ENCODE data around the gene MAPK13.
"Not testable (repeated sequence)": the region's sequence is repeated elsewhere in the genome, so short reads cannot be mapped to it uniquely, and the experiment has no call there.

MAPK13 gene

GRCh38 chr6:36128073-36128472, 2.2 kb upstream of the MAPK13 start:
- H3K36me3 Mint-ChIP-seq = peaks cover 5% of the 10 kb centered on the region
- no peaks in the 10 kb centered on the region for H3K9me3 Mint-ChIP-seq
- ATAC-seq (ENCODE audit: low read depth) (no peak), DNase-seq (ENCODE audit: low spot score in 2 of 2) (no peak)
- no peaks in the 10 kb centered on the region for H3K27me3 Mint-ChIP-seq
- no peak overlapping the region for H3K27ac Mint-ChIP-seq
- H3K4me1 Mint-ChIP-seq = peaks cover 39% of the 10 kb centered on the region
- H3K4me3 Mint-ChIP-seq = no peak overlapping the region

DNA sequence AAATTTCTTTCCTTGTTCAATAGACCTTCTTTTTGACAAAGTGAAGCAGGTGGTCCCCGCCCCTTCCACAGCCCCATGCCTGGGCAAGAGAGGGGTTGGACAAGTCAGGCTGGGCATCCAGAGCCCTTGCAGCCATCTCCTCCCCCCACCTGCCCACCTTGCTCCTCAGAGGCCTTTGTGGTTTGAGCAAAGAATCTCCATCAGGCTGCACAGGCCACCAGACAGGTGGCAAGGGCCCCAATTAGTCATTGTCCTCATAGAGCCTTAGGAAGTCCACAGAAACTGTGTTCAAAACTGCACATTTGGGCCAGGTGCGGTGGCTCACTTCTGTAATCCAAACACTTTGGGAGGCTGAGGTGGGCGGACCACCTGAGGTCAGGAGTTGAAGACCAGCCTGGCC, 1.5 kb upstream of the MAPK13 start:
- no peak overlapping the region for H3K27ac Mint-ChIP-seq
- DNase-seq (ENCODE audit: low spot score in 2 of 2) (no peak), ATAC-seq (ENCODE audit: low read depth) (no peak)
- H3K9me3 Mint-ChIP-seq = no peaks in the 10 kb centered on the region
- peaks cover 38% of the 10 kb centered on the region for H3K4me1 Mint-ChIP-seq
- H3K27me3 Mint-ChIP-seq = no peaks in the 10 kb centered on the region
- H3K36me3 Mint-ChIP-seq = peaks cover 11% of the 10 kb centered on the region
- H3K4me3 Mint-ChIP-seq = peak overlapping the region; percentile 66

DNA sequence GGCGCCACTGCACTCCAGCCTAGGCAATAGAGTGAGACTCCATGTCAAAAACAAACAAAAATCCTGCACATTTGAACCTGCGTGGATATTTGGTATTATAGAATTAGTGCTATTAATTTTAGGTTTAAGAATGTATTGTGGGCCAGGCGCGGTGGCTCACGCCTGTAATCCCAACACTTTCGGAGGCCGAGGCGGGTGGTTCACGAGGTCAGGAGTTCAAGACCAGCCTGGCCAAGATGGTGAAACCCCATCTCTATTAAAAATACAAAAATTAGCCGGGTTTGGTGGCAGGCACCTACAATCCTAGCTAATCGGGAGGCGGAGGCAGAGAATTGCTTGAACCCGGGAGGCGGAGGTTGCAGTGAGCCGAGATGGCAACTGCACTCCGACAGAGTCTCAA, 979 bp upstream of the MAPK13 start:
- not testable (repeated sequence) for DNase-seq (ENCODE audit: low spot score in 2 of 2); ATAC-seq (ENCODE audit: low read depth); H3K27me3 Mint-ChIP-seq; H3K9me3 Mint-ChIP-seq
- H3K27ac Mint-ChIP-seq = peak overlapping the region; percentile 78
- H3K4me3 Mint-ChIP-seq = peak overlapping the region; percentile 66
- H3K4me1 Mint-ChIP-seq = peaks cover 37% of the 10 kb centered on the region
- H3K36me3 Mint-ChIP-seq = peaks cover 13% of the 10 kb centered on the region

GRCh38 chr6:36130667-36131510, 576 bp downstream of the MAPK13 start:
- Mint-ChIP-seq H3K27me3 (no peaks in the 10 kb centered on the region), H3K4me1 (peaks cover 43% of the 10 kb centered on the region), H3K4me3 (peak overlapping the region; percentile 87), H3K27ac (peak overlapping the region; percentile 2), H3K36me3 (peaks cover 18% of the 10 kb centered on the region), H3K9me3 (no peaks in the 10 kb centered on the region)
- DNase-seq (ENCODE audit: low spot score in 2 of 2) = no peak
- peak; percentile 42 for ATAC-seq (ENCODE audit: low read depth)

- no peaks in the 10 kb centered on the region for H3K27me3 Mint-ChIP-seq
- no peaks in the 10 kb centered on the region for H3K9me3 Mint-ChIP-seq
- peak overlapping the region; percentile 87 for H3K4me3 Mint-ChIP-seq
- H3K4me1 Mint-ChIP-seq = peaks cover 47% of the 10 kb centered on the region
- peak; percentile 56 for ATAC-seq (ENCODE audit: low read depth)
- peak overlapping the region; percentile 2 for H3K27ac Mint-ChIP-seq
- DNase-seq (ENCODE audit: low spot score in 2 of 2) = no peak
- H3K36me3 Mint-ChIP-seq = peaks cover 20% of the 10 kb centered on the region
Measured at GRCh38 chr6:36131511-36132245, 1.4 kb downstream of the MAPK13 start.

DNA sequence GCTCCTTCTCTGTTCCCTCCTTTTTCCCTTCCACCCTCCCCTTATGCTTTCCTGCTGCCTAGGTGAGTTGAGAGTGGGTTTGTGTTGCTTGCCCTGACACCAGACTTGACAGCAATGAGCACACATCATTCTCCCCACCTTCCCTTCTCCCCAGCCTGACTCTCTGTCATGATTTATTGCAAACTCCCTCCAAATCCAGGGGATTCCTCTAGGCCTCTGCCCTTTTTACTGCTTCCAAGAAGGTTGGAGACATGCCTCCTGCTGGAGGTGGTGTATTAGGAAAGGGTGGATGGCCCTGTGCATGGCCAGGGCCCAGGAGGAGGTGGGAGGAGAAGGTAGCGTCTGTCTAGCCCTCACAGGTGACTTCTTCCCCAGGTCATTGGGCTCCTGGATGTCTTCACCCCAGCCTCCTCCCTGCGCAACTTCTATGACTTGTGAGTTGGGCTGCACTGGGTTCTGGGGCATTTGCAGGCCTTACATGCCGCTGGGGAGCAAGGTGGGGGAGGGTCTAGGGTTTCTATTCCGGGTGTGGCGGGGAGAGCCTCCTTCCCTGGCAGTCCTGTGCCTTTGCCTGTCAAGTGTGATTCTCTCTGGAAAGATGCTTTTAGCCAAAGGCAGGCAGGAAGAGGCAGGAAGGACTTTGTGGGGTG, 2.1 kb downstream of the MAPK13 start:
- ATAC-seq (ENCODE audit: low read depth) (no peak), DNase-seq (ENCODE audit: low spot score in 2 of 2) (no peak)
- H3K4me1 Mint-ChIP-seq = peaks cover 43% of the 10 kb centered on the region
- no peaks in the 10 kb centered on the region for H3K9me3 Mint-ChIP-seq
- peak overlapping the region; percentile 2 for H3K27ac Mint-ChIP-seq
- H3K27me3 Mint-ChIP-seq = no peaks in the 10 kb centered on the region
- peaks cover 20% of the 10 kb centered on the region for H3K36me3 Mint-ChIP-seq
- peak overlapping the region; percentile 87 for H3K4me3 Mint-ChIP-seq

GRCh38 chr6:36133148-36133547, 2.8 kb downstream of the MAPK13 start:
- peak overlapping the region; percentile 2 for H3K27ac Mint-ChIP-seq

GRCh38 chr6:36133912-36134311, 3.6 kb downstream of the MAPK13 start:
- Mint-ChIP-seq H3K4me1 (peaks cover 43% of the 10 kb centered on the region), H3K9me3 (no peaks in the 10 kb centered on the region), H3K4me3 (no peak overlapping the region), H3K27me3 (no peaks in the 10 kb centered on the region), H3K27ac (peak overlapping the region; percentile 2), H3K36me3 (peaks cover 20% of the 10 kb centered on the region)
- DNase-seq (ENCODE audit: low spot score in 2 of 2) = no peak
- ATAC-seq (ENCODE audit: low read depth) = no peak

More at GRCh38 chr6:36133148-36133547, 2.8 kb downstream of the MAPK13 start:
- peaks cover 20% of the 10 kb centered on the region for H3K36me3 Mint-ChIP-seq
- H3K9me3 Mint-ChIP-seq = no peaks in the 10 kb centered on the region
- no peaks in the 10 kb centered on the region for H3K27me3 Mint-ChIP-seq
- ATAC-seq (ENCODE audit: low read depth) (no peak), DNase-seq (ENCODE audit: low spot score in 2 of 2) (no peak)
- no peak overlapping the region for H3K4me3 Mint-ChIP-seq
- peaks cover 43% of the 10 kb centered on the region for H3K4me1 Mint-ChIP-seq

- H3K27me3 Mint-ChIP-seq = no peaks in the 10 kb centered on the region
- ATAC-seq (ENCODE audit: low read depth) (no peak), DNase-seq (ENCODE audit: low spot score in 2 of 2) (no peak)
- H3K9me3 Mint-ChIP-seq = no peaks in the 10 kb centered on the region
- no peak overlapping the region for H3K4me3 Mint-ChIP-seq
- peaks cover 38% of the 10 kb centered on the region for H3K4me1 Mint-ChIP-seq
- H3K36me3 Mint-ChIP-seq = peaks cover 28% of the 10 kb centered on the region
- H3K27ac Mint-ChIP-seq = peak overlapping the region; percentile 18
Measured at GRCh38 chr6:36135053-36135731, 4.9 kb downstream of the MAPK13 start.

GRCh38 chr6:36136034-36136433, 5.7 kb downstream of the MAPK13 start:
- Mint-ChIP-seq H3K27me3 (no peaks in the 10 kb centered on the region), H3K4me1 (peaks cover 35% of the 10 kb centered on the region), H3K9me3 (no peaks in the 10 kb centered on the region), H3K4me3 (no peak overlapping the region), H3K36me3 (peaks cover 29% of the 10 kb centered on the region), H3K27ac (peak overlapping the region; percentile 18)
- ATAC-seq (ENCODE audit: low read depth) (peak; percentile 51), DNase-seq (ENCODE audit: low spot score in 2 of 2) (no peak)

DNA sequence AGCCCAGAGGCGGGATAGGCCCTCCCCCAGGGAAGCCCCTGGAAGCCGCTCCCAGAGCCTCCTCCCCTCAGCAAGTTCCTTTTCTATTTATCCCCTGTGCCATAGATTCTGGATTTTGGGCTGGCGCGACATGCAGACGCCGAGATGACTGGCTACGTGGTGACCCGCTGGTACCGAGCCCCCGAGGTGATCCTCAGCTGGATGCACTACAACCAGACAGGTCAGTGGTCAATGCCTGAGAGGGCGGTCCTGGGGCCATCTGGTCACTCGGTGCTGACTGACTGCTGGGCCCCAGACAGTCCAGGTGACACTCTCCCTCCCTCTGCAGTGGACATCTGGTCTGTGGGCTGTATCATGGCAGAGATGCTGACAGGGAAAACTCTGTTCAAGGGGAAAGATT, 6.2 kb downstream of the MAPK13 start:
- H3K9me3 Mint-ChIP-seq = no peaks in the 10 kb centered on the region
- peaks cover 30% of the 10 kb centered on the region for H3K36me3 Mint-ChIP-seq
- H3K27me3 Mint-ChIP-seq = no peaks in the 10 kb centered on the region
- DNase-seq (ENCODE audit: low spot score in 2 of 2) (no peak), ATAC-seq (ENCODE audit: low read depth) (no peak)
- H3K4me1 Mint-ChIP-seq = peaks cover 33% of the 10 kb centered on the region
- H3K4me3 Mint-ChIP-seq = no peak overlapping the region
- H3K27ac Mint-ChIP-seq = no peak overlapping the region

- Mint-ChIP-seq H3K36me3 (peaks cover 20% of the 10 kb centered on the region), H3K4me1 (peaks cover 15% of the 10 kb centered on the region), H3K27me3 (no peaks in the 10 kb centered on the region), H3K27ac (no peak overlapping the region), H3K4me3 (no peak overlapping the region), H3K9me3 (no peaks in the 10 kb centered on the region)
- DNase-seq (ENCODE audit: low spot score in 2 of 2) (no peak), ATAC-seq (ENCODE audit: low read depth) (no peak)
Measured at GRCh38 chr6:36138667-36139066, 8.4 kb downstream of the MAPK13 start.

- Mint-ChIP-seq H3K4me3 (no peak overlapping the region), H3K9me3 (no peaks in the 10 kb centered on the region), H3K36me3 (peaks cover 17% of the 10 kb centered on the region), H3K27ac (no peak overlapping the region), H3K4me1 (peaks cover 12% of the 10 kb centered on the region), H3K27me3 (no peaks in the 10 kb centered on the region)
- DNase-seq (ENCODE audit: low spot score in 2 of 2) = no peak
- no peak for ATAC-seq (ENCODE audit: low read depth)
Measured at GRCh38 chr6:36139431-36139830, 9.1 kb downstream of the MAPK13 start.
